OCI-LY1 (cell line): ENCODE data around the gene PGAP2.

Experiments
- H2AFZ ChIP-seq: fragments of 200-600 bp; sonication (generic), shearing (Covaris generic); 2 replicates; pipeline ENCODE4 v1.6.0; 2014; ENCODE audit warnings: antibody characterized with exemption, mild to moderate bottlenecking, low read length
- H3F3A ChIP-seq: fragments of 200-600 bp; sonication (generic), shearing (Covaris generic); 2 replicates; pipeline ENCODE4 v1.6.0; 2014; ENCODE audit warnings: mild to moderate bottlenecking, antibody characterized with exemption, low read length, moderate library complexity; ENCODE audit not compliant: insufficient read depth
- H3K27ac ChIP-seq: fragments of 200-600 bp; sonication (generic); 2 replicates; pipeline ENCODE4 v1.5.1; 2014; ENCODE audit warnings: low read length, mixed run types, mild to moderate bottlenecking, low read depth; ENCODE audit not compliant: poor library complexity, severe bottlenecking
- H3K27me3 ChIP-seq: fragments of 200-600 bp; sonication (generic); 2 replicates; pipeline ENCODE4 v1.6.0; 2014; ENCODE audit warnings: antibody characterized with exemption, mild to moderate bottlenecking, low read length, moderate library complexity; ENCODE audit not compliant: insufficient read depth
- H3K36me3 ChIP-seq: fragments of 200-600 bp; sonication (generic); 2 replicates; pipeline ENCODE4 v1.6.1; 2014; ENCODE audit warnings: mild to moderate bottlenecking, antibody characterized with exemption, low read length, moderate library complexity, mixed read lengths; ENCODE audit not compliant: insufficient read depth
- H3K4me1 ChIP-seq: fragments of 200-600 bp; sonication (generic); 2 replicates; pipeline ENCODE4 v1.5.1; 2014; ENCODE audit warnings: mild to moderate bottlenecking, low read length, moderate library complexity; ENCODE audit not compliant: insufficient read depth, severe bottlenecking
- H3K4me2 ChIP-seq: fragments of 200-600 bp; sonication (generic), shearing (Covaris generic); 2 replicates; pipeline ENCODE4 v1.6.1; 2014; ENCODE audit warnings: low read length
- H3K4me3 ChIP-seq: fragments of 200-600 bp; sonication (generic); 2 replicates; pipeline ENCODE4 v1.5.1; 2014; ENCODE audit warnings: low read length, low read depth, mild to moderate bottlenecking, mixed read lengths; ENCODE audit not compliant: poor library complexity, severe bottlenecking
- H3K79me2 ChIP-seq: fragments of 200-600 bp; shearing (Covaris generic); 2 replicates; pipeline ENCODE4 v1.6.1; 2016; ENCODE audit warnings: mixed run types, low read length, mixed read lengths; ENCODE audit not compliant: insufficient read depth
- H3K9ac ChIP-seq: fragments of 200-600 bp; sonication (generic), shearing (Covaris generic); 2 replicates; pipeline ENCODE4 v1.6.1; 2014; ENCODE audit warnings: mild to moderate bottlenecking, low read length, mixed read lengths
- H3K9me2 ChIP-seq: fragments of 200-600 bp; sonication (generic), shearing (Covaris generic); 2 replicates; pipeline ENCODE4 v1.6.1; 2014; ENCODE audit warnings: low read depth, mild to moderate bottlenecking, low read length, mixed read lengths
- H3K9me3 ChIP-seq: fragments of 200-600 bp; shearing (Covaris generic); 2 replicates; pipeline ENCODE4 v1.6.1; 2014; ENCODE audit warnings: low read length, mixed read lengths
- H4K20me1 ChIP-seq: fragments of 200-600 bp; sonication (generic), shearing (Covaris generic); 2 replicates; pipeline ENCODE4 v1.6.0; 2016; ENCODE audit warnings: mild to moderate bottlenecking, low read length; ENCODE audit not compliant: insufficient read depth
- CTCF ChIP-seq: fragments of 200-600 bp; sonication (generic), shearing (Covaris generic); IDR thresholded peaks from 2 replicates; pipeline ENCODE4 v1.5.1; 2017; ENCODE audit warnings: mild to moderate bottlenecking, antibody characterized with exemption, low read length, moderate library complexity, mixed read lengths
- EZH2 ChIP-seq: fragments of 200-600 bp; sonication (generic), shearing (Covaris generic); IDR thresholded peaks from 2 replicates; pipeline ENCODE4 v1.8.0; 2017; ENCODE audit warnings: borderline replicate concordance, mixed run types, mild to moderate bottlenecking, antibody characterized with exemption, low read length, moderate library complexity, mixed read lengths

The PGAP2 gene

GRCh38 chr11:3838504-3838903, 30.1 kb downstream of the PGAP2 start:
- peak overlapping the region; percentile 93; the same call in 1 of the 2 replicates for H3K9ac ChIP-seq
- peak overlapping the region; percentile 90 for H3K4me3 ChIP-seq
- no peaks in the 10 kb centered on the region for H3K27me3 ChIP-seq
- H4K20me1 ChIP-seq, result no peaks in the 10 kb centered on the region
- TF ChIP-seq EZH2 (no peak), CTCF (no peak)
- H3K27ac ChIP-seq, result peak overlapping the region; percentile 78
- peaks cover 20% of the 10 kb centered on the region; the same call in 1 of the 2 replicates for H3K36me3 ChIP-seq
- peaks cover 54% of the 10 kb centered on the region for H3K4me1 ChIP-seq
- peaks cover 30% of the 10 kb centered on the region for H3K79me2 ChIP-seq
- H3K9me3 ChIP-seq, result no peaks in the 10 kb centered on the region
- H3K9me2 ChIP-seq, result no peaks in the 10 kb centered on the region
- no peaks in the 10 kb centered on the region for H3F3A ChIP-seq
- no peak overlapping the region for H2AFZ ChIP-seq
- peak overlapping the region; percentile 91 for H3K4me2 ChIP-seq

GRCh38 chr11:3840004-3840869, 31.9 kb downstream of the PGAP2 start:
- peak overlapping the region; percentile 90 for H3K4me3 ChIP-seq
- no peaks in the 10 kb centered on the region for H3K9me2 ChIP-seq
- no peaks in the 10 kb centered on the region for H3K27me3 ChIP-seq
- H3K9ac ChIP-seq, result peak overlapping the region; percentile 93
- H3K4me1 ChIP-seq, result peaks cover 45% of the 10 kb centered on the region
- H3K9me3 ChIP-seq, result no peaks in the 10 kb centered on the region
- H4K20me1 ChIP-seq, result no peaks in the 10 kb centered on the region
- H2AFZ ChIP-seq, result no peak overlapping the region
- TF ChIP-seq EZH2 (no peak), CTCF (no peak)
- H3K4me2 ChIP-seq, result peak overlapping the region; percentile 91
- H3K27ac ChIP-seq, result peak overlapping the region; percentile 78
- peaks cover 4% of the 10 kb centered on the region; the same call in 1 of the 2 replicates for H3K36me3 ChIP-seq
- no peaks in the 10 kb centered on the region for H3F3A ChIP-seq
- peaks cover 24% of the 10 kb centered on the region for H3K79me2 ChIP-seq

- Histone ChIP-seq H2AFZ (no peak within 1 kb of the TSS; the same call in 1 of the 2 replicates), H3K9ac (peak within 1 kb of the TSS; percentile 93), H3K9me3 (no peaks in the 10 kb centered on the region), H3K27me3 (no peaks in the 10 kb centered on the region), H3K4me1 (peaks cover 45% of the 10 kb centered on the region), H3K27ac (peak within 1 kb of the TSS; percentile 87), H4K20me1 (no peaks in the 10 kb centered on the region), H3K9me2 (no peaks in the 10 kb centered on the region), H3K36me3 (no peaks in the 10 kb centered on the region), H3F3A (no peaks in the 10 kb centered on the region), H3K4me2 (peak within 1 kb of the TSS; percentile 91), H3K4me3 (peak within 1 kb of the TSS; percentile 90), H3K79me2 (peaks cover 21% of the 10 kb centered on the region)
- no peak for TF ChIP-seq EZH2
- TF ChIP-seq CTCF, result no peak
Observed at GRCh38 chr11:3840870-3841425, 32.6 kb downstream of the PGAP2 start, which contains the start of gene RHOG. Gene RHOG, minus strand, starts transcription at chr11:3840959. Its CDS starts 12,821 bp downstream, at chr11:3828138.
